Panc1 (cell line): ENCODE results near the gene NKAIN2. TPM values are rescaled to one million over a fixed set of nuclear protein-coding genes. Genes with fewer than 3 reads are reported as not detected.

Source experiments
- ATAC-seq: fragments of 200-7000 bp; cut with Tn5 transposase; 2 replicates; pipeline ENCODE4 v1.9.1; 2020; ENCODE audit warnings: mild to moderate bottlenecking, moderate library complexity
- BruUV-seq: library from RNA; stranded (reverse); fragments of 400-500 nt; replicated peaks from 2 replicates; lab custom pipeline; 2021; lab: Mats Ljungman, UMichigan
- CTCF ChIA-PET: fragments of 300-600 bp; sonication (Branson Sonifier 250); formaldehyde crosslinking; loops from one replicate; lab custom pipeline; 2022; ENCODE audit warnings: antibody characterized with exemption; lab: Charles Lee
- POLR2A ChIA-PET: fragments of 300-600 bp; sonication (Branson Sonifier 250); formaldehyde crosslinking; loops from one replicate; lab custom pipeline; 2022; ENCODE audit warnings: antibody characterized with exemption; lab: Charles Lee
- DNase-seq: peaks from one replicate; pipeline ENCODE4 v3.0.0-alpha.2; 2010; ENCODE audit warnings: low read depth, low spot score
- H3K27ac ChIP-seq: 2 replicates; pipeline ENCODE4 v1.5.1; 2011; ENCODE audit warnings: mild to moderate bottlenecking, low read length, inconsistent platforms
- H3K27me3 ChIP-seq: fragments of 200-500 bp; sonication (Bioruptor generic); 2 replicates; pipeline ENCODE4 v1.6.0; 2014; ENCODE audit warnings: low read length, inconsistent platforms; ENCODE audit not compliant: control insufficient read depth, insufficient read depth
- H3K36me3 ChIP-seq: fragments of 200-500 bp; sonication (Bioruptor generic); 2 replicates; pipeline ENCODE4 v1.5.1; 2014; ENCODE audit warnings: inconsistent platforms, mild to moderate bottlenecking, low read length, moderate library complexity; ENCODE audit not compliant: control insufficient read depth, insufficient read depth
- H3K4me1 ChIP-seq: 2 replicates; pipeline ENCODE4 v1.5.1; 2011; ENCODE audit warnings: inconsistent platforms, mild to moderate bottlenecking, low read length, moderate library complexity; ENCODE audit not compliant: control insufficient read depth, insufficient read depth
- H3K4me3 ChIP-seq, 2 experiments: 2 replicates each; pipeline ENCODE4 v1.5.1; 2011 to 2012; ENCODE audit warnings: low read depth in 2 of 2, low read length in 2 of 2, mild to moderate bottlenecking in 2 of 2, inconsistent platforms in 1 of 2, moderate library complexity in 1 of 2
- H3K9me3 ChIP-seq: fragments of 200-500 bp; sonication (Bioruptor generic); 2 replicates; pipeline ENCODE4 v1.5.1; 2014; ENCODE audit warnings: low read depth, mild to moderate bottlenecking, inconsistent platforms, low read length, moderate library complexity; ENCODE audit not compliant: control insufficient read depth, insufficient read depth
- CTCF ChIP-seq: fragments of 450-650 bp; IDR thresholded peaks from 2 replicates; pipeline ENCODE4 v1.5.1; 2017; ENCODE audit warnings: mild to moderate bottlenecking
- POLR2AphosphoS5 ChIP-seq: IDR thresholded peaks from 2 replicates; pipeline ENCODE4 v1.6.1; 2012; ENCODE audit warnings: mild to moderate bottlenecking, low read depth, low read length, moderate library complexity
- REST ChIP-seq, 2 experiments: IDR thresholded peaks; 2 replicates each; pipeline ENCODE4 v1.6.1; 2011 to 2012; ENCODE audit warnings: low read depth in 2 of 2, control low read depth in 1 of 2, low read length in 1 of 2, mild to moderate bottlenecking in 1 of 2, moderate library complexity in 1 of 2; ENCODE audit not compliant: insufficient read depth in 1 of 2
- SIN3A ChIP-seq: IDR thresholded peaks from 2 replicates; pipeline ENCODE4 v1.6.1; 2012; ENCODE audit warnings: low read depth, mild to moderate bottlenecking, low read length, moderate library complexity, borderline replicate concordance; ENCODE audit not compliant: insufficient read depth
- TCF7L2 ChIP-seq: IDR thresholded peaks from 2 replicates; pipeline ENCODE4 v1.6.1; 2011; ENCODE audit warnings: mild to moderate bottlenecking, low read depth, low read length, inconsistent platforms
- in situ Hi-C: cut with HindIII; loops from 2 replicates; pipeline ENCODE4 v1.10.0; 2016; ENCODE audit warnings: low sequenced_read_pairs, low pct_unique_long_range_greater_than_20kb
- intact Hi-C: fragments of 100-400 bp; cut with micrococcal nuclease; formaldehyde crosslinking; loops from one replicate; pipeline ENCODE4 v1.10.0; 2022; ENCODE audit not compliant: unreplicated experiment
- total RNA-seq: library from RNA; stranded (reverse); gene quantifications from one replicate; pipeline ENCODE4 v1.2.1, GENCODE V29; 2021; ENCODE audit not compliant: unreplicated experiment

The NKAIN2 gene
- total RNA-seq, 1 experiment from 2014 or later = 2.6 TPM

- TF ChIP-seq TCF7L2 (no peak), CTCF (no peak), REST (IDR thresholded peaks at IDR 0.05; ENCODE audit: insufficient read depth in 1 of 2, low read depth in 2 of 2, low read length in 1 of 2) (no peak), POLR2AphosphoS5 (no peak), SIN3A (no peak)
- Histone ChIP-seq H3K36me3 (no peaks in the 10 kb centered on the region), H3K27me3 (no peaks in the 10 kb centered on the region), H3K4me3 (no peak overlapping the region), H3K9me3 (no peaks in the 10 kb centered on the region), H3K27ac (no peak overlapping the region), H3K4me1 (no peaks in the 10 kb centered on the region)
- DNase-seq = no peak
- no peak for ATAC-seq
- in situ Hi-C loops = no loop called here
- BruUV-seq = no TSS peak
- intact Hi-C loops = no loop called here
- POLR2A ChIA-PET = interaction anchor here (0.6 kb wide), 1 partner anchor 177 kb away, joined by 3 read pairs; no protein-coding TSS in a partner anchor
- CTCF ChIA-PET = no interaction called here
Measured at GRCh38 chr6:124028117-124028516, 224.5 kb downstream of the NKAIN2 start.

- Histone ChIP-seq H3K9me3 (no peaks in the 10 kb centered on the region), H3K36me3 (no peaks in the 10 kb centered on the region), H3K27me3 (no peaks in the 10 kb centered on the region), H3K27ac (no peak overlapping the region), H3K4me3 (no peak overlapping the region), H3K4me1 (no peaks in the 10 kb centered on the region)
- ChIA-PET POLR2A (no interaction called here), CTCF (no interaction called here)
- intact Hi-C loops (no loop called here), in situ Hi-C loops (no loop called here)
- DNase-seq = no peak
- ATAC-seq = no peak
- TF ChIP-seq CTCF = no peak
- no peak for TF ChIP-seq POLR2AphosphoS5
- no peak for TF ChIP-seq SIN3A
- no peak for TF ChIP-seq TCF7L2
- TF ChIP-seq REST (IDR thresholded peaks at IDR 0.05; ENCODE audit: insufficient read depth in 1 of 2, low read depth in 2 of 2, low read length in 1 of 2) = no peak
- BruUV-seq = no TSS peak
Measured at GRCh38 chr6:124029567-124029966, 225.9 kb downstream of the NKAIN2 start.
